ENCODE data around the gene DLAT.

- TF ChIP-seq CTCF (IDR thresholded peaks at IDR 0.05) (no peak), POLR2A (IDR thresholded peaks at IDR 0.05) (no peak)
Observed at GRCh38 chr11:112044961-112045360, 19.8 kb downstream of the DLAT start.
